ENCODE results near the gene OSBP2.

OSBP2 gene

GRCh38 chr22:30668386-30668710 lies 26.3 kb upstream of the OSBP2 start:
- Histone ChIP-seq H3K4me1 (ENCODE audit: low read length) (peaks cover 10% of the 10 kb centered on the region), H3K27me3 (ENCODE audit: low read depth, low read length) (peaks cover 7% of the 10 kb centered on the region; the same call in 1 of the 2 replicates), H4K20me1 (ENCODE audit: insufficient read depth, low read length) (no peaks in the 10 kb centered on the region), H3K9me3 (ENCODE audit: insufficient read depth, low read length) (no peaks in the 10 kb centered on the region), H2AFZ (ENCODE audit: low read depth, low read length) (peak overlapping the region; percentile 95), H3K79me2 (ENCODE audit: low read length) (no peaks in the 10 kb centered on the region), H3K4me2 (ENCODE audit: low read length) (peak overlapping the region; percentile 87), H3K4me3 (ENCODE audit: low read length) (peak overlapping the region; percentile 88), H3K27ac (ENCODE audit: low read length) (no peak overlapping the region), H3K9ac (ENCODE audit: low read length) (peak overlapping the region; percentile 71), H3K36me3 (replicated peaks; ENCODE audit: low read depth, low read length) (no peaks in the 10 kb centered on the region)
- no peak for TF ChIP-seq EZH2phosphoT487 (IDR thresholded peaks at IDR 0.05; ENCODE audit: low read depth)
- TF ChIP-seq, protein P1, sequence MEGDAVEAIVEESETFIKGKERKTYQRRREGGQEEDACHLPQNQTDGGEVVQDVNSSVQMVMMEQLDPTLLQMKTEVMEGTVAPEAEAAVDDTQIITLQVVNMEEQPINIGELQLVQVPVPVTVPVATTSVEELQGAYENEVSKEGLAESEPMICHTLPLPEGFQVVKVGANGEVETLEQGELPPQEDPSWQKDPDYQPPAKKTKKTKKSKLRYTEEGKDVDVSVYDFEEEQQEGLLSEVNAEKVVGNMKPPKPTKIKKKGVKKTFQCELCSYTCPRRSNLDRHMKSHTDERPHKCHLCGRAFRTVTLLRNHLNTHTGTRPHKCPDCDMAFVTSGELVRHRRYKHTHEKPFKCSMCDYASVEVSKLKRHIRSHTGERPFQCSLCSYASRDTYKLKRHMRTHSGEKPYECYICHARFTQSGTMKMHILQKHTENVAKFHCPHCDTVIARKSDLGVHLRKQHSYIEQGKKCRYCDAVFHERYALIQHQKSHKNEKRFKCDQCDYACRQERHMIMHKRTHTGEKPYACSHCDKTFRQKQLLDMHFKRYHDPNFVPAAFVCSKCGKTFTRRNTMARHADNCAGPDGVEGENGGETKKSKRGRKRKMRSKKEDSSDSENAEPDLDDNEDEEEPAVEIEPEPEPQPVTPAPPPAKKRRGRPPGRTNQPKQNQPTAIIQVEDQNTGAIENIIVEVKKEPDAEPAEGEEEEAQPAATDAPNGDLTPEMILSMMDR (IDR thresholded peaks at IDR 0.05; ENCODE audit: low read depth, low read length), result no peak

DNA sequence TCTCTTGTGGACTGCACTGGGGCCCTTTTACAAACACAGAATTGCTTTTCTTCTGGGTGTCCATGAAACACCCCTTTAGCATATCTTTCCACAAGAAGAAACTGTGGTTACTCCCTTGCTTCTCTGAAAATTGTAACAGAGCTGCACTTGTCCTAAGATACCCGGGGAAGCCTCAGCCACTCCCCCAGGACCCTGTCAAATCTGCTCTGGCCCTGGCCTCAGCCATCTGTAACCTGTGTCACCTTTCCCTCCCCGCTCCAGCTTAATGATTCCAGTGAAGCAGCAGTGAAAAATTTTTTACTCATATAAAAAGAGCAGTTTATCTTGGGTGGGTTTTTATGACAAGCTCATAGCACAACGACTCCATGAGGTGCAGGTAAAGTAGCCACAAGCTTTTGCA lies 23.6 kb upstream of the OSBP2 start:
- TF ChIP-seq EZH2phosphoT487 (IDR thresholded peaks at IDR 0.05; ENCODE audit: low read depth), result no peak
- TF ChIP-seq, protein P1 (IDR thresholded peaks at IDR 0.05; ENCODE audit: low read depth, low read length), result no peak
- Histone ChIP-seq H3K27me3 (ENCODE audit: low read depth, low read length) (peaks cover 11% of the 10 kb centered on the region; the same call in 1 of the 2 replicates), H3K9ac (ENCODE audit: low read length) (no peak overlapping the region), H3K9me3 (ENCODE audit: insufficient read depth, low read length) (no peaks in the 10 kb centered on the region), H2AFZ (ENCODE audit: low read depth, low read length) (no peak overlapping the region), H4K20me1 (ENCODE audit: insufficient read depth, low read length) (no peaks in the 10 kb centered on the region), H3K4me3 (ENCODE audit: low read length) (no peak overlapping the region), H3K4me2 (ENCODE audit: low read length) (no peak overlapping the region), H3K27ac (ENCODE audit: low read length) (no peak overlapping the region), H3K79me2 (ENCODE audit: low read length) (no peaks in the 10 kb centered on the region), H3K4me1 (ENCODE audit: low read length) (peaks cover 10% of the 10 kb centered on the region), H3K36me3 (replicated peaks; ENCODE audit: low read depth, low read length) (no peaks in the 10 kb centered on the region)

DNA sequence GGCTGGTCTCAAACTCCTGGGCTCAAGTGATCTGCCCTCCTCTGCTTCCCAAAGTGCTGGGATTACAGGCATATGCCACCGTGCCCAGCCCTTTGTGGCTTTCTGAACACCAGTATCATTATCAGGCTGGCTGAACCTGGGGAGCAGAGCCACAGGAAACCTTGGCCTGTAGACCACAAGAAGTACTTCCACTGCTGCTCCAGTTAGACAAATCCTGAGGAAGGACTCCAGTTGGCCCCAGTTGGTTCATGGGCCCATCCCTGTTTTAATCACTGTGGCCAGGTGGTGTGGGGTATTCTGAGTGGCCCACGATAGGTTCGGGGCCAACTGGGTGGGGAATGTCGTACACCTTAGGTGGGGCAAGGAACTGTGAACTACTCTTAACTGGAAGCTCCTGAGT lies 21.5 kb upstream of the OSBP2 start:
- Histone ChIP-seq H3K4me3 (ENCODE audit: low read length) (no peak overlapping the region), H3K27ac (ENCODE audit: low read length) (no peak overlapping the region), H2AFZ (ENCODE audit: low read depth, low read length) (no peak overlapping the region), H3K4me2 (ENCODE audit: low read length) (no peak overlapping the region), H3K9ac (ENCODE audit: low read length) (no peak overlapping the region), H3K27me3 (ENCODE audit: low read depth, low read length) (peaks cover 20% of the 10 kb centered on the region), H4K20me1 (ENCODE audit: insufficient read depth, low read length) (no peaks in the 10 kb centered on the region), H3K4me1 (ENCODE audit: low read length) (peaks cover 5% of the 10 kb centered on the region; the same call in 1 of the 2 replicates), H3K36me3 (replicated peaks; ENCODE audit: low read depth, low read length) (no peaks in the 10 kb centered on the region), H3K9me3 (ENCODE audit: insufficient read depth, low read length) (no peaks in the 10 kb centered on the region), H3K79me2 (ENCODE audit: low read length) (no peaks in the 10 kb centered on the region)
- no peak for TF ChIP-seq EZH2phosphoT487 (IDR thresholded peaks at IDR 0.05; ENCODE audit: low read depth)
- TF ChIP-seq, protein P1 (IDR thresholded peaks at IDR 0.05; ENCODE audit: low read depth, low read length), result no peak

- Histone ChIP-seq H3K36me3 (replicated peaks; ENCODE audit: low read depth, low read length) (no peaks in the 10 kb centered on the region), H4K20me1 (ENCODE audit: insufficient read depth, low read length) (no peaks in the 10 kb centered on the region), H3K9me3 (ENCODE audit: insufficient read depth, low read length) (no peaks in the 10 kb centered on the region), H3K4me2 (ENCODE audit: low read length) (no peak overlapping the region), H3K27ac (ENCODE audit: low read length) (no peak overlapping the region), H3K79me2 (ENCODE audit: low read length) (no peaks in the 10 kb centered on the region), H2AFZ (ENCODE audit: low read depth, low read length) (no peak overlapping the region), H3K27me3 (ENCODE audit: low read depth, low read length) (peaks cover 26% of the 10 kb centered on the region), H3K4me3 (ENCODE audit: low read length) (no peak overlapping the region), H3K4me1 (ENCODE audit: low read length) (no peaks in the 10 kb centered on the region), H3K9ac (ENCODE audit: low read length) (no peak overlapping the region)
- no peak for TF ChIP-seq EZH2phosphoT487 (IDR thresholded peaks at IDR 0.05; ENCODE audit: low read depth)
- TF ChIP-seq, protein P1 (IDR thresholded peaks at IDR 0.05; ENCODE audit: low read depth, low read length), result no peak
These were observed 20.2 kb upstream of the OSBP2 start for GRCh38 chr22:30674482-30674881.

Data from OCI-LY3 (cell line).